ENCODE measurements around the gene SLC34A1.
A peak's percentile ranks its signal among the peaks of the same experiment; 100 is the strongest.

Gene SLC34A1

DNA sequence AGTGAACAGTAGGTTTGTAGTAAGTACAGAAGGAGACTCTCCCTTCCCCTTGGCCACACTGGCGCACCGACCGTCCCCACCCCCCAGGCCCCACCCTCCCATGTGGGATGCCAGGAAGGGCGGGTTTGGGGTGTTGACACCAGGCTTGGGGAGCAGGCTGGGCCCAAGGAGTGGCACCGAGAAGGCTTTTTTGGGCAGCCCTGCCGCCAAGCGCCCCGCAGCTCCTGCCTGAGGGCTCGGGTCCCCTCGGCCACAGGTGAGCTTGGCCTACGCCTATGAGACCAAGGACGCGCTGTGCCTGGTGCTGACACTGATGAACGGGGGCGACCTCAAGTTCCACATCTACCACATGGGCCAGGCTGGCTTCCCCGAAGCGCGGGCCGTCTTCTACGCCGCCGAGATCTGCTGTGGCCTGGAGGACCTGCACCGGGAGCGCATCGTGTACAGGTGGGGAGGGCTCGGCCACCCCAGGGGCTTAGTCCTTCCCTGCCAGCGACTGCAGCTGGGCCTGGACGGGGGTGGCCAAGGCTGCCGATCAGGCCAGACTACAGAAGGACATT lies 49.5 kb downstream of the SLC34A1 start:
- DNase-seq, result no peak

DNA sequence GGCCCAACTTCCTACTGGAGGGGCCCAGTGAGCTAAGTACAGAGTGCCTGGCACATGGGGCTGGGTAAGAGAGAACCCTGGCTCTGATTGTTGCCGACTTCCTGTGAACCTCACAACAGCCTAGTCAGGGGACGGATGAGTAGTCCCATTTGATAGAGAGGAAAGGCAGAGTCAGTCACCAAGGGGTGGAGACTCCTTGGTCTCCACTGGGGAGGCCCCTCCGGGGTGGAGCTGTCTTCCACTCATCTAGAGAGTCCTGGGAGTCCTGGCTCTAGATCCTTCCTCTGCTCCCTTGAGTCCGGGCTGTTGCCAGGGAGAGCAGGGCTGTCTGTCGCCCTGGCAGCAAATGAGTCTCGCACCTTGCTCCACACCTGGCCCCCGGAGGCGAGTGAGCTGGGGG lies 50.2 kb downstream of the SLC34A1 start:
- DNase-seq, result no peak

DNA sequence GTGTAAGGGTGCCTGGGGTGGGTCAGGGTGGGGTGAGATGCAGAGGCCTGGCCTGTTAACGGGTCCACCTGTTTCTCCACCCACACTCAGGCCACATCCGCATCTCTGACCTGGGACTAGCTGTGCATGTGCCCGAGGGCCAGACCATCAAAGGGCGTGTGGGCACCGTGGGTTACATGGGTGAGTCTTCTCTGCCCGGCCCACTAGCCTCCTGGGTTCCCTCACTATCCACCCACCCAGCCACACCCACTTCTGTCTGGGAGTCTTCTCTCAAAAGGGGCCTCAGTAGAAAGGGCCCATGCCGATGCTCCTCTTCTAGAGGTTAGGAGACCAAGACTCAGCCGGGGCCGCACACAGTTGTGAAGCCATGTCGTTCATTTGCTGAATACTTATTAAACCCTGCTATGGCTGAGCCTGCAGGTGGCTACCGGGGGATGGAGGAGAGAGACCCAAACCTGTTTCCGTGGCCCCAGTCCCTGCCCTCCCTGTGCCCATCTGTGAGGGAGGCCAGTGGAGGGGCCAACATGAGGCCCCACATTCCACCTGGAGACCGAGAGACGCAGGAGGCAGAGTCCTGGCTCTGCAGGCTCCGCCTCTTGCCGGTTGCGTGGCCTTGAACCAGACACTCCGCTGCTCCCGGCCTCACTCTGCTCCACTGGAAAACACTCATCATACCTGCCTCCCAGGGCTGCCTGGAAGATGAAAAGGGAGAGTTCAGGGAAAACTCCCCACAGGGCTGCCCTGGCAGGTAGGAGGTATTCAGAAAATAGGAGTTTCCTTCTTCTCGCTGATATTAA lies 50.9 kb downstream of the SLC34A1 start:
- no peak for DNase-seq

DNA sequence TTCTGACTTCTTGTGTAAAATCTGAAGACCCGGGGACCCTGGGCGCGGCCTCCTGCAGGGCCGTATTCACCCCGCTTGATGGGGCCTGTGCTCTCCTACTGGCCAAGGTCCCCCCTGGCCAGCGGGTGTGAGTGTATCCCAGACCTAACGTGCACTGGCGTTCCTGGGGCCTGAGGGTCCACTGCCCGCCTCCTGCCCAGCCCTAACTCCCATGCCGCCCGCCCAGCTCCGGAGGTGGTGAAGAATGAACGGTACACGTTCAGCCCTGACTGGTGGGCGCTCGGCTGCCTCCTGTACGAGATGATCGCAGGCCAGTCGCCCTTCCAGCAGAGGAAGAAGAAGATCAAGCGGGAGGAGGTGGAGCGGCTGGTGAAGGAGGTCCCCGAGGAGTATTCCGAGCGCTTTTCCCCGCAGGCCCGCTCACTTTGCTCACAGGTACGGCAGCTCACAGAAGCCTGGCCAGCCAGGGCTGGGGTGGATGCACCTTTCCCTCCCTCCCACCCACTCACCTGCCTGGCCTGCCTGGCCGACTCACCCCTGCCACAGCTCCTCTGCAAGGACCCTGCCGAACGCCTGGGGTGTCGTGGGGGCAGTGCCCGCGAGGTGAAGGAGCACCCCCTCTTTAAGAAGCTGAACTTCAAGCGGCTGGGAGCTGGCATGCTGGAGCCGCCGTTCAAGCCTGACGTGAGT lies 51.8 kb downstream of the SLC34A1 start:
- no peak for DNase-seq

DNA sequence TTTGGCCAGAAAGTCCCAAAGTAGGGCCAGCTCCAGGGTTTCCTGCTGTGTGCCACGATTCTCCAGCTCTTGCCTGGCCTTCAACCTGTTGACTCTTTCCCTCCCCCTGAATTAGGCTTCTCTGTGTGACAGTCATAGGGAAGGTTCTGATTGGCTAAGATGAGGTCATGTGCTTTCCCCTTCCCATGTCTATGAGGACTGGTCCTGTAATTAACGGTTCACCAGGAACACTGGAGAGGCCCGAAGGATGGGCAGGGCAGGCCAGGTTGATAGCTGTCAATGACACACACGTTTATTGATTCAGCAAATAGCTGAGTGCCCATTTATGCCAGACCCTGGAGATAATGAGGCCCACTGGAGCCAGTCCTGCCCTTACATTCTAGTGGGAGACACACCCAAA lies 53.4 kb downstream of the SLC34A1 start:
- peak; percentile 10 for DNase-seq

DNA sequence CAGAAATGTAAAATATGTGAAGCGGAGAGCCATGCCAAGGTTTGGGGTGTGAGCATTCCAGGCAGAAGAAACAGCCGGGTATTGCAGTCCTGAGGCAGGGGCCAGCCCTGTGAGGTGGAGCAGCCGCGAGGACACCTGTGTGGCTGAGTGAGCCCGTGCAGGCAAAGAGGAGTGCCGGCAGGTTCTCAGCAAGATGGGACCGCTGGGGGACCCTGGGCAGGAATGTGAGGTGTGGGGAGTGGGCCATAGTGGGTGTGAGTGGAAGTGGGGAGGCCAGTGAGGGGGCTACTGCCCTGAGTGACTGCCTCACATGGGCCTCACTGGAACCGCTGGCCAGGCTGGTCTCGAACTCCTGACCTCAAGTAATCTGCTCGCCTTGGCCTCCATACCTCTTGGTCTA lies 54.2 kb downstream of the SLC34A1 start:
- DNase-seq, result no peak

DNA sequence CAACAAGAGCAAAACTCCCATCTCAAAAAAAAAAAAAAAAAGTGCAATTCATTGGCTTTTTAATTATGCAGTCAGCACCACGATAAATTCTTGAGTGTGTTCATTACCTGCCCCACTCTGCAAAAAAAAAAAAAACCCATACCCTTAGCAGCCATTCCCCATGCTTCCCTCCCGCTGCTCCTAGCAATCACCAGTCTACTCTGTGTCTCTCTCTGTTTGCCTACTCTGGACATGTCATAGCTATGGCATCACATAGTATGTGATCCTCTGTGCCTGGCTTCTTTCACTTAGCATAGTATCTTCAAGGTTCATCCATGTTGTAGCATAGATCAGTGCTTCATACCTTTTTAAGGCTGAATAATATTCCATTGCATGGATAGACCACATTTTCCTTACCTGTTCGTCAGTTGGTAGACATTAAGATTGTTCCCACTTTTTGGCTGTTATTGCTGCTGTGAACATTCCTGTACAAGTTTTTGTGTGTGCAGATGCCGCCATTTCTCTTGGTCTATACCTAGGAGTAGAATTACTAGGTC lies 55.4 kb downstream of the SLC34A1 start:
- DNase-seq, result no peak

DNA sequence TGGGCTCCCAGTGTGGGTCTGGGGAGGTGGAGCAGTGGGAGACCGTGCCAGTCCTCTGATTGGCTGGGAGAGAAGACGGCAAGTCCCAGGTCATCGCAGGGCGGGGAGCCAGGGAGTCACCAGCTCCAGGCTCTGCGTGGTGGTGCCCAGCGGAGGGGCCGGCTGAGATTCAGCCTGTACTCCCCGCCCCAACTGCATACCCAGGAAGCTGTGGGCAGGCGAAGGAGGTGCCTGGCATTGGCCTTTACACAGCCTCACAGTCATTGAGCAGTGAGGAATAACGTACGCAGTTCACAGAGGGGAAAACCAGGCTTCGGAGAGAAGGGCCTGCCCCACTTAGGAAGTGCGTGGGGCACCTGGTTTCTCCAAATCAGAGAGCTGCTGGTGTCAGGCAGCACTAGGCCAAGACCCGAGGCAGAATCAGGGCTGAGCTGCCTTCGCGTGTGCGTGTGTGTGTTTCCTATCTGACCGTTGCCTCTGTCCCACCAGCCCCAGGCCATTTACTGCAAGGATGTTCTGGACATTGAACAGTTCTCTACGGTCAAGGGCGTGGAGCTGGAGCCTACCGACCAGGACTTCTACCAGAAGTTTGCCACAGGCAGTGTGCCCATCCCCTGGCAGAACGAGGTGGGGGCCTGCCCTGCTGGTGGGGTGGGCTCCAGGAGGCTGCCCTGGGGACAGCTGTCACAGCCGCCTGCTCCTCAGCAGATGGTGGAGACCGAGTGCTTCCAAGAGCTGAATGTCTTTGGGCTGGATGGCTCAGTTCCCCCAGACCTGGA lies 56.2 kb downstream of the SLC34A1 start:
- DNase-seq, result no peak

DNA sequence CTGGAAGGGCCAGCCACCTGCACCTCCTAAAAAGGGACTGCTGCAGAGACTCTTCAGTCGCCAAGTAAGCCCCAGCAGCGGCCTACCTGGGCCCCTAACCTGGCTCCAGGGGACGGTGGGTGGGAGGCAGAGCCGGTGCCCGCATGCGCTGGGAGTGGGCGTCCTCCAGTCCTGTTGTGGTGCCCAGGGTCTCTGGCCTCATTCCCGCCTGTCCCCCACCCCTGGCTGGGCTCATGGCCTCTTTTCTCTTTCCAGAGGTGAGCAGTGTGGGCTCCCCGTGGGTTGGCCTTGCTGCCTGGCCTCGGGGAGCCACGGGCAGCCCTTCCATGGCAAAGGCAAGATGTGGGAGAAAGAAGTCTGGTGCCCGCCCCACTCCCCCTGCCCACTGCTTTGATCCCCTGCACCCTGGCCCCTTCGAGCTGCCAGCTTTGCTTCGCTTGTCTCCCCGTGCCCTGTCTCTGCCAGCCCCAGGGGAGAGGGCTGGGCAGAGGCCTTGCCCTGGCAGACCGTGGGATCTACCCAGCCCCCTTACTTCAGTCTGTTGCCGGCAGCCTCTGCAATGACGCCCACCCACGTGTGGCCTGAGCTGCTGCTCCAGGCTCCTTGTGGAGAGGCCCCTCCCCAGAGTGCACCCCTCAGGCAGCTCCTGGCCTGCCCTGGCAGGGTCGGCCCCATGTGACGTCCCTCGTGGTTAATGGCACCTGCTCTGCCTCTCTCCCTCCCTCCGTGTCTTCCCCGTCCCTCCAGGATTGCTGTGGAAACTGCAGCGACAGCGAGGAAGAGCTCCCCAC lies 57.0 kb downstream of the SLC34A1 start:
- no peak for DNase-seq

DNA sequence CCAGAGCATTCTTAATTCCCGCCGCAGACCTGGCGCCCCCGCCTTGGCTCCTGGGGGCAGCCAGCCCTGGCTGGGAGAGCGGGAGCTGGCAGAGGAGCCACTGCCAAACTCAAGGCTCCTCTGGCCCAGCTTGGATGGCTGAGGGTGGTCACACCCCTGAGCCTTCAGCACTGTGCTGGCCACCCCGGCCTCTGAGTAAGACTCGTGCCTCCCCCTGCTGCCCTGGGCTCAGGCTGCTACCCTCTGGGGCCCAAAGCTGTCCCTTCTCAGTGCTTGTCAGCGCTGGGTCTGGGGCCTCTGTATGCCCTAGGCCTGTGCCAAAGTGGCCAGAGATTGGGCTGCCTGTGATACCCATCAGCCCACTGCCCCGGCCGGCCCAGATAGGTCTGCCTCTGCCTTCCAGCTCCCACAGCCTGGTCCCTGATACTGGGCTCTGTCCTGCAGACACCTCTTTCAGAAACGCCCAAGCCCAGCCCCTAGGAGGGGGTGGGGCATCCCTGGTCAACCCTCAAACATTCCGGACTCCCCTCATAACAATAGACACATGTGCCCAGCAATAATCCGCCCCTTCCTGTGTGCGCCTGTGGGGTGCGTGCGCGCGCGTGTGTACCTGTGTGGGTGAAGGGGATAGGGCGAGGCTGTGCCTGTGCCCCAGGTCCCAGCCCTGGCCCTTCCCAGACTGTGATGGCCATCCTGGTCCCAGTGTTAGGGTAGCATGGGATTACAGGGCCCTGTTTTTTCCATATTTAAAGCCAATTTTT lies 58.0 kb downstream of the SLC34A1 start:
- DNase-seq, result no peak

DNA sequence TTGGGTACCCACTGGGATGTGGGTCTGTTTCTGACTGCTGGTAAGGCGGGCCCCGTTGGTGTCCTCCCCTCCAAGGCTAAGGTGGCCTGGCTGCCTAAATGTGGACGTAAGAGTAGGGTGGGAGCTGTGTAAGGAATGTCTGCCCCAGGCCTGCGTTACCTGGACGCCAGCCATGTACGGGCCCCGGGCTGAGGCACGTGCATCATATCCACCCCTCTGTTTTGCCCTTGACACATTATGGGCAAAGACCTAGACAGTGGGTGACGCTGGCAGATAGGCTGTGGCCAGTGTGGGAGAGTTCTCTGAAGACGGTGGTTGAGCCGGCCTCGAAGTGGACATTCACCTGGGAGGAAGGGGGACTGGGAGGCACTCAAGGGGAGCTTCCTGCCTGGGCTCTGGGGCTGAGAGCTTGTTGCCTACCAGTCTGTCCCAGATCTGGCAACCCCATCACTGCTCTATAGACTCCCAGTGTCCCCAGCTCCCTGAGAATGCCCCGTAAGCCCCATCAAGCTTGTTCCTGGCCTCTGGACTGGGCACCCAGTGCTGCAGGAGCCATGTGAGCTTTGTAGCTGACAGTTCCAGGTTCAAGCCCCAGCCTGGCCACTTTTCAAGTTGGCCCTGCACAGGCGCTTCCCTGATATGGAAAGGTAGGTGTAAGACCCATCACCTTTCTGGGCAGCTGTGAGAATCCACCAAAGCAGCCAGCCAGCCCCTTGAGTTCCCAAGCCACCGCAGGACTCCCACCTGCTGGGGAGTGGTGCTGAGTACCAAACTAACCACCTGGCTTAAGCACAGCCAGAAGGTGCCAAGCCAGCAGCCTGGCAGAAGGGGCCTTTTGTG lies 59.1 kb downstream of the SLC34A1 start:
- no peak for DNase-seq

DNA sequence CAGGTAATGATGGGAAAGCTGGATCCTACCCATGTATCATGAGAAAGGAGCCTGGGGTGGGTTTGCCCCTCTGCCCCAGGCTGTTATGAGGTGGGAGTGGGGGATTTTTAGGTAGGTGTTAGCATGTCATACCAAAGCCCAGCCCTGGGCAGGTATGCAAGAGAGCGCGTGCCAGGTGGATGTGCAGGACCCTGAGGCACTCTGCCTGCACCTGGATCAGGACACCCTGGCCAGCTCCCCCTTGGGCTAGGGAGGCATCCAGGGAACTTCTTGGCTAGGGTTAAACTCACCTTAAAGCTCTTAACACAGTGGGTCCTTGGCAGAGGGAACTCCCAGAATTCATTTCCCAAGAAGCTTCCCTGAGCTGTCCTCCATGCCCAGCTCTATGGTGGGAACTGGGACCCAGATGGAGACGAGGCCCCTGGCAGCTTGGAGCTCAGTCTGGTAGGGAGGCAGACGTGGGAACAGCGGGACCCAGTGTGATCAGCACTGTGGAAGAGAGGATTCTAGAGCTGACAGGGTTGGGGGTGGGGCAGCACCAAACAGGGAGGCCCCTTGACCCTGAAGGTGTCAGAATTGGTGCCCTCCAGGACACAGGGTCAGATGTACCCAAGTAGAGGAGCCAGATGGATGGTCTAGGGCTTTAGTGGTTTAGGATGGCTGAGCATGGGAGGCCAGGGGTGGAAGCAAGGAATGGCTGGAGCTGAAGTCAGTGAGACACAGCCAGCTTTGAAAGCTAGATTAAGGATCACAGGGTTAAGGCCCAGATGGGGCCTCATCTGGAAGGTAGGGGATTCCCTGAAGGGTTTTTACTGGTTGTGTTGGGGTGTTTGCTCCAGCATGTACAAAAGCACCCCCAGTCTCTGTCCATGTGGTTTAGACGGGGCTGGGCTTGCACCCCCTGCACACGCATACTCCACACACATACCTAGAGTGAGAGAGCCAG lies 60.1 kb downstream of the SLC34A1 start:
- no peak for DNase-seq

DNA sequence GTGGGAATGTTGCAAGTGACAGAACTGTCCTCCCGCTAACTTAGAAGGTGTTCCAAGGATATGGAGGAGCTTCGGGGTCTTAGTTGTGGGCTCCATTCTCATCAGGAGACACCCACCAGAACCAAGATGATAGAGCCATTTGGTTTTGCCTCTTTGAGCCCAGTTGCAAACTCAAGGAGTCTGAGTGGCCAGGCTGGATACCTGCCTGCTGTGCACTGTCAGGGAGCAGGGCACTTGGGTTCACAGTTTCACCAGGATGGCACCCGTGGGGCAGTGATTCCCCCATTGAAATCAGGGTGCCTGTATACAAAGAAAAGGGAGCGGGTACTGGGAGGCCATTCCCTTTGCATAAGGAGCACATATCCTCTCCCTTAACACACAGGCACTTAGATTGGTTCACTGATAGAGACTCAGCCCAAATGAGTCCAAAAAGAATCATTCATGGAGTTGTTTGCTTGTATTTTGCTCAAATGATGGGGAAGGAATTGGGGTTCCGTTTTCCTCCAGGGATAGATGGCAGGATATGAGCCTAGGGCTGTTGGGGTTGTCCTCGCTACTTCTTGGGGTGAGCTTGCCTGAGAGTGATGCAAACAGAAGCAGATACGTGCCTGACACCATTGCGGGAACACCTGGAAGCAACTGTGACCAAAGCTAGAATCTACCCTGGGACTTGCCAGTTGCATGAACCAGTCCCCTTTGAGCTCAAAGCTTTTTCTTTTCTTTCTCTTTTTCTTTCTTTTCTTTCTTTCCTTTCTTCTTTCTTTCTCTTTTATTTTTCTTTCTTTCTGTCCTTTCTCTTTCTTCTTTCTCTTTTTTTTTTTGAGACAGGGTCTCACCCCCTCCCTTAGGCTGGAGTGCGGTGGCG lies 61.0 kb downstream of the SLC34A1 start:
- no peak for DNase-seq

DNA sequence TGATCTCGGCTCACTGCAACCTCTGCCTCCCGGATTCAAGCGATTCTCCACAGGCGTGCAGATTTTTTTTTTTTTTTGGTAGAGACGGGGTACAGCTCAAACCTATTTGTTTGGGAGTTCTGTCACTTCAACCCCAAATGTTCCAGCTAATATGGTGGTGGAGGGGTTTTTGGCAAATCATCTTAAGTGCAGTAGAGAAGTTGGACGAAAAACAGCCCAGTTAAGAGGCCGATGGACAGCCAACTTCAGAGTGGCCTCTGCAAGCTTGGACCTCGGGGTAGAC lies 61.6 kb downstream of the SLC34A1 start:
- DNase-seq, result no peak

DNA sequence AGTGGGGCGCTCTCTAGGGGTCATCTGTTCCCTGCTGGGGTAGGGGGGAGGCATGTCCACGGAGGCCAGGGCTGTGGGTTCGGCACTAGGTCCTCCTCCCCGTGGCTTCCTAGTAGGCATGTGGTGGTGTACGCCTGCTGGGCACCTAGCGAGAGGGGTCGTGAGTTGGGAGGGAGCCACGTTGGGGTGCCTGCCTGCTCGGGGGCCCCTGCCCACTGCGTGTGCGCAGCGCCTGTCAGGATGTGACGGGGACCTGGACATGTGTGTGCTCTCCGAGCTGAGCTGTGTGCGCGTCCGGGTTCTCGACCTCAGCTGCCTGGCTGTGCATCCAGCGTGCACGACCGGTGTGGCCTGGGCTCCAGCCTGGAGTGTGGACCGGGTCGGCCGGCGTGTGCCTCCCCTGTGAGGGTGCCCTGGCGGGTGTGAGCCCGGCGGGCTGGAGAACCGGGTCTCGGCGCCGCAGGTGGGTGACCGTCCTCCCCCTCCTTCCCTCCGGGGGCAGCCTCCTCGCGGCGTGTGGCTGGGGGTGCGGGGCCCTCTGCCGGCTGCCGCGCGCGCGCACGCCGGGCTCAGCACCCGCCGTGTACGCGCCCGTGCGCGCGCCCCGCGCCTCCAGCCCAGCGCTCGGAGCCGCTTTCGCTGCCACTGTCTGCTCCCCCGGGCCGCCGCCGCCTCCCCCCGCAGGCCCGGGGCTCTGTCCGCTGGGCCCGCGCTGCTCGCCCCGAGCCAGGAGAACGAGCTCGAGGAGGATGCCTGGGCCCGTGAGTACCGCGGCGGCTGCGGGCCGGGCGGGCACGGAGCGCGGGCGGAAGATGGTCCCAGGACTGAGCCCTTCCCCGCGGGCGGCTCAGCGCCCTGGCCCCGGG lies 62.2 kb downstream of the SLC34A1 start, which contains the start of gene PRR7:
TSS of gene PRR7 (plus strand) at position 615 of the 866 bp plus-strand sequence. CDS start 8,254 bp downstream, outside the sequence.
- DNase-seq, result peak; percentile 69

DNA sequence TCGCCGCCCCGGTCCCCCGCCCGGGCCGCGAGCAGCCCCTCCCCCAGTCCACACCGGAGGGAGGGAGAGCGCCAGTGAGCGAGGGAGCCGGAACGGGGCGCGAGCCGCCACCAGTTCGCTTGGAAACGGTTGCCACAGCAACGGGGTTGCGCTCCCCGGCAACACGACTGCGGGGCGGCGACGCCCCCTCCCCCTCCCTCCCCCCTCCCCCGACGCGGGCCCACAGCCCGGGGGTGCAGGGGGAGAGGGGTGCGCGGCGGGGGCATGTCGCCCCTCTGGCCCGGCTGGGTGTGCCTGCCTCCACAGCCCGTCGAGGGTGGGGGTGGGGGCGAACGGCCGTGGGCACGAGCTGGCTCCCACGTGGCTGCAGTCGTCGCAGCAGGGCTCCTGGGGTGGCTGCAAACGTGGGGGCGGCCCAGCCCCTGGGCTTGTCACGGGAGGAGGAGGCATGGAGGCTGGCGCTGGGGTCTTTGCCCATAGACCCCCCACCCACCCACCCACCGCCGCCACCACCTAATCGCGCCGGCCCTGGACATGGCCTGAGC lies 62.9 kb downstream of the SLC34A1 start:
- peak; percentile 66 for DNase-seq

DNA sequence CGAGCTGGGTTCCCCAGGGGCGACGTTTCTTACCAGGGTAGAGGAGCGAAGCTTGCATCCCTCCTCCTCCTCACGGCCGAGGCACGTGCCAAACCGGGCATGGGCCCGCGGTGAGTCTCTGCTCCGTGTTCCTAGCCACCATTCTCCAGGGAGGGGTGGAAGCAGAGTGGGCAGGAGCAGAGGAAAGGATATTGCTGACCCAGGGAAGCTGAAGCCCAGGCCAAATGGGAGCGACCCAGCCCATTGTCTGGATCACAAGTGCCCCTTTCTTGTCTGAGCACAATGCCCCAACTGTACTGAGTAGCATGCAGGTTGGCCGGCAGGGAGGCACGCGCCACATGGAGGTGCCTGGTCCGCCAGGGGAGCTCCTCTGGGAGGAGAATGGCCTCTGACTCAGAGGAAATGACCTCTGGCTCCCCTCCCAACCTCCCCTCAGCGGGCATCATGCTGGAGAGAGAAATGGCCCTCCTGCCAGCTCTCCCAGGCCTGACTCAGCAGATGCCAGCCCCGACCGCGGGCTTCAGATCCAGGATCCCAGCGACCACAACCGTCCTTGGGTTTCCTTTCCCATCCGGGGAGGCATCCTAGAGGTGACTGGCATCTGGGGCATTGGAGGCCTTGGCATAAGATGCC lies 63.5 kb downstream of the SLC34A1 start:
- peak; percentile 44 for DNase-seq
